Measurements from ENCODE around the gene TIAM1. TPM values are rescaled to one million over a fixed set of nuclear protein-coding genes. Genes with fewer than 3 reads are reported as not detected.

TIAM1 gene
- total RNA-seq, 2 experiments from 2014 or later = 15.0 to 25.1 TPM

DNA sequence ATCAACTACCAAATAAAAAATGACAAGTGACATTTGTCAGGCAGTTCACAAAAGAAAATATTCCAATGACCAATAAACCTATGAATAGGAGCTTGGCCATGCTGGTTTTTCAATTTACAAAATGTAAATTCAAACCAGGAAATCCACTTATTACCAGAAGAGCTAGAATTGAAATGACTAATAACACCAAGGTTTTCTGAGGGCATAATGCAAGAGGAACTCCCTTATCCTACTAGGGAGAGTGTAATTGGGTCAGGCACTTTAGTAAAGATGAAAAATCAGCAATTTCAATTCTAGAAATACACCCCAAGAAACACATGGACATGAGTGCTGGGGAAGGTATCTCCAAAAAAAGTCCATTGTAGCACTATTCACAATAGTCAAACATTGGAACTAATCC, 16.7 kb upstream of the TIAM1 start:
- CTCF ChIA-PET (ENCODE audit: unreplicated experiment) = no interaction called here
- DNase-seq (ENCODE audit: low spot score) = no peak
- H3K4me3 ChIP-seq (ENCODE audit: low read depth, low read length, poor library complexity, severe bottlenecking) = no peak overlapping the region
- H3K9me2 ChIP-seq (ENCODE audit: insufficient read depth, low read length) = no peaks in the 10 kb centered on the region
- TF ChIP-seq CTCF (conservative IDR thresholded peaks at IDR 0.05; ENCODE audit: low read length) (no peak), EZH2phosphoT487 (IDR thresholded peaks at IDR 0.05; ENCODE audit: borderline replicate concordance, low read depth, low read length) (no peak)
- H3K4me2 ChIP-seq (ENCODE audit: low read length) = no peak overlapping the region
- no peak overlapping the region for H3K27ac ChIP-seq (ENCODE audit: low read depth, low read length, poor library complexity, severe bottlenecking)
- no TSS peak for BruUV-seq (replicated peaks)
- H3K79me2 ChIP-seq (ENCODE audit: insufficient read depth, low read depth, low read length) = no peaks in the 10 kb centered on the region
- H3K4me1 ChIP-seq (ENCODE audit: insufficient read depth, low read length, poor library complexity, severe bottlenecking) = no peaks in the 10 kb centered on the region
- H4K20me1 ChIP-seq (ENCODE audit: insufficient read depth, low read length) = no peaks in the 10 kb centered on the region
- intact Hi-C loops (cut with micrococcal nuclease; ENCODE audit: unreplicated experiment) = no loop called here
- H3K9me3 ChIP-seq (ENCODE audit: low read length) = no peaks in the 10 kb centered on the region
- POLR2A ChIA-PET = interaction anchor here (0.6 kb wide), 1 partner anchor 24 kb away, joined by 4 read pairs; no protein-coding TSS in a partner anchor
- no peak overlapping the region for H2AFZ ChIP-seq (ENCODE audit: low read length)
- no peaks in the 10 kb centered on the region for H3K36me3 ChIP-seq (ENCODE audit: insufficient read depth, low read length)

DNA sequence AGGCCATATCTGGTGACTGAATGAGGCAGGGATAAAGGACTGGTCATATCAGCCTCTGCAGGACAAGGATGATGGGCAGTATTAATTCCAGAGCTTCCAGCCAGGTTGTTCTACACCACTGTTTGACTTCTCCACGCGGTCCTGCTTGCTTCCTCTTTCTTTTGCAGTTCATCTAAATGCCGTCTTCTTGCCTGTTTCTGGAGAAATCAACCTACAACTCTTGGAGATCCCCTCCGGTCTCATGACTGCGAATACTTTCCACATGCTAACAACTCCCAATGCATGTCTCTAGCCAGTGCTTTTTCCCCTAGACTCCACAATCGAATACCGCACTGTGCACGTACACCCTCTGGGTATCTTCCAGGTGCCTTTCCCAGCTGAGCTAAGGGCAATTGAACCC, 14.1 kb upstream of the TIAM1 start:
- CTCF ChIA-PET (ENCODE audit: unreplicated experiment) = no interaction called here
- no peaks in the 10 kb centered on the region for H4K20me1 ChIP-seq (ENCODE audit: insufficient read depth, low read length)
- no peak overlapping the region for H3K4me3 ChIP-seq (ENCODE audit: low read depth, low read length, poor library complexity, severe bottlenecking)

GRCh38 chr21:31356440-31356839, 12.4 kb upstream of the TIAM1 start:
- Histone ChIP-seq H2AFZ (ENCODE audit: low read length) (no peak overlapping the region), H3K9me2 (ENCODE audit: insufficient read depth, low read length) (no peaks in the 10 kb centered on the region), H4K20me1 (ENCODE audit: insufficient read depth, low read length) (no peaks in the 10 kb centered on the region), H3K4me2 (ENCODE audit: low read length) (no peak overlapping the region), H3K9me3 (ENCODE audit: low read length) (no peaks in the 10 kb centered on the region), H3K4me3 (ENCODE audit: low read depth, low read length, poor library complexity, severe bottlenecking) (no peak overlapping the region), H3K36me3 (ENCODE audit: insufficient read depth, low read length) (no peaks in the 10 kb centered on the region), H3K79me2 (ENCODE audit: insufficient read depth, low read depth, low read length) (no peaks in the 10 kb centered on the region), H3K27ac (ENCODE audit: low read depth, low read length, poor library complexity, severe bottlenecking) (no peak overlapping the region), H3K4me1 (ENCODE audit: insufficient read depth, low read length, poor library complexity, severe bottlenecking) (no peaks in the 10 kb centered on the region)
- CTCF ChIA-PET (ENCODE audit: unreplicated experiment) = no interaction called here
- intact Hi-C loops (cut with micrococcal nuclease; ENCODE audit: unreplicated experiment) = no loop called here
- POLR2A ChIA-PET = no interaction called here
- BruUV-seq (replicated peaks) = no TSS peak
- no peak for DNase-seq (ENCODE audit: low spot score)
- TF ChIP-seq CTCF (conservative IDR thresholded peaks at IDR 0.05; ENCODE audit: low read length) (no peak), EZH2phosphoT487 (IDR thresholded peaks at IDR 0.05; ENCODE audit: borderline replicate concordance, low read depth, low read length) (no peak)

More for the DNA sequence above, 14.1 kb upstream of the TIAM1 start:
- H2AFZ ChIP-seq (ENCODE audit: low read length) = no peak overlapping the region
- intact Hi-C loops (cut with micrococcal nuclease; ENCODE audit: unreplicated experiment) = no loop called here
- DNase-seq (ENCODE audit: low spot score) = no peak
- POLR2A ChIA-PET = no interaction called here
- no peaks in the 10 kb centered on the region for H3K9me2 ChIP-seq (ENCODE audit: insufficient read depth, low read length)
- no TSS peak for BruUV-seq (replicated peaks)
- no peak overlapping the region for H3K4me2 ChIP-seq (ENCODE audit: low read length)
- H3K27ac ChIP-seq (ENCODE audit: low read depth, low read length, poor library complexity, severe bottlenecking) = no peak overlapping the region
- TF ChIP-seq CTCF (conservative IDR thresholded peaks at IDR 0.05; ENCODE audit: low read length) (no peak), EZH2phosphoT487 (IDR thresholded peaks at IDR 0.05; ENCODE audit: borderline replicate concordance, low read depth, low read length) (no peak)
- H3K36me3 ChIP-seq (ENCODE audit: insufficient read depth, low read length) = no peaks in the 10 kb centered on the region
- H3K9me3 ChIP-seq (ENCODE audit: low read length) = no peaks in the 10 kb centered on the region
- no peaks in the 10 kb centered on the region for H3K79me2 ChIP-seq (ENCODE audit: insufficient read depth, low read depth, low read length)
- H3K4me1 ChIP-seq (ENCODE audit: insufficient read depth, low read length, poor library complexity, severe bottlenecking) = no peaks in the 10 kb centered on the region
